Naive thymus-derived CD8-positive, alpha-beta T cell (primary cell): ENCODE results near the gene ZNF284. TPM values are rescaled to one million over a fixed set of nuclear protein-coding genes. Genes with fewer than 3 reads are reported as not detected.
A peak's percentile ranks its signal among the peaks of the same experiment; 100 is the strongest.

Experiments used
- ATAC-seq, 2 donors: fragments of 150-1000 bp; cut with Tn5 transposase in 1 of 2; sonication (Bioruptor Pico), chemical (Tn5 transposase) in 1 of 2; 1 replicate in 1 of 2; 2 replicates in 1 of 2; pipeline ENCODE4 v1.10.0; 2021; ENCODE audit warnings: mild to moderate bottlenecking in 2 of 2, moderate library complexity in 2 of 2
- POLR2A ChIA-PET: fragments of 350-600 bp; sonication (Branson Sonifier 250); formaldehyde crosslinking; loops from one replicate; lab custom pipeline; 2021; ENCODE audit warnings: antibody characterized with exemption; lab: Charles Lee
- DNase-seq, 10 donors: peaks; one replicate each; pipeline versions ENCODE4 v3.0.0 to v3.0.0-alpha.2; 2020 to 2022
- H3K27ac Mint-ChIP-seq, 10 donors: one replicate each; pipeline ENCODE4 v1.8.0; 2020 to 2022; ENCODE audit warnings: mild to moderate bottlenecking in 10 of 10, mixed read lengths in 10 of 10, moderate library complexity in 4 of 10, inconsistent platforms in 1 of 10
- H3K27me3 Mint-ChIP-seq, 5 donors: one replicate each; pipeline ENCODE4 v1.8.0; 2021 to 2022; ENCODE audit warnings: mixed read lengths in 5 of 5
- H3K36me3 Mint-ChIP-seq, 3 donors: one replicate each; pipeline ENCODE4 v1.8.0; 2020 to 2022; ENCODE audit warnings: mixed read lengths in 3 of 3, mild to moderate bottlenecking in 2 of 3, inconsistent platforms in 1 of 3
- H3K4me1 Mint-ChIP-seq, 4 donors: one replicate each; pipeline ENCODE4 v1.8.0; 2021 to 2022; ENCODE audit warnings: mixed read lengths in 4 of 4
- H3K4me3 Mint-ChIP-seq, 10 donors: one replicate each; pipeline ENCODE4 v1.8.0; 2020 to 2022; ENCODE audit warnings: mild to moderate bottlenecking in 10 of 10, mixed read lengths in 10 of 10, moderate library complexity in 6 of 10, inconsistent platforms in 1 of 10
- H3K9me3 Mint-ChIP-seq, 9 donors: one replicate each; pipeline ENCODE4 v1.8.0; 2020 to 2022; ENCODE audit warnings: mixed read lengths in 9 of 9, mild to moderate bottlenecking in 3 of 9, inconsistent platforms in 1 of 9, moderate library complexity in 1 of 9
- polyA plus RNA-seq, 3 donors: library from polyadenylated mRNA; unstranded; fragments of 300-500 nt; fragmentation: Illumina TruSeq; gene quantifications; one replicate each; pipeline ENCODE4 v1.2.3, GENCODE V29; 2021
- total RNA-seq, 8 experiments: library from RNA in 2 of 8; stranded (reverse) in 2 of 8; gene quantifications; one replicate each; pipeline ENCODE4 v1.2.3 and lab custom pipeline; 2021 to 2026

The ZNF284 gene
- total and polyA plus RNA-seq, 5 experiments from 2014 or later, result 0.56 to 5.7 (median 0.82) TPM

GRCh38 chr19:44061038-44061437 is 10.9 kb upstream of the ZNF284 start:
- Mint-ChIP-seq H3K4me3 (no peak overlapping the region), H3K27ac (peak overlapping the region in 1 of 10 donors; percentile 51), H3K36me3 (peaks cover 73 to 91% (median 81%) of the 10 kb centered on the region in 3 donors), H3K27me3 (no peaks in the 10 kb centered on the region), H3K9me3 (peaks cover 3 to 91% (median 49%) of the 10 kb centered on the region in 9 donors), H3K4me1 (no peaks in the 10 kb centered on the region)
- no peak for DNase-seq
- POLR2A ChIA-PET, result no interaction called here
- no peak for ATAC-seq

- H3K36me3 Mint-ChIP-seq, result peaks cover 52 to 78% (median 69%) of the 10 kb centered on the region in 3 donors
- DNase-seq, result no peak
- peaks cover under 1 to 5% (median 4%) of the 10 kb centered on the region in 4 donors for H3K4me1 Mint-ChIP-seq
- H3K9me3 Mint-ChIP-seq, result peaks cover 23 to 91% (median 50%) of the 10 kb centered on the region in 9 donors
- H3K4me3 Mint-ChIP-seq, result peak overlapping the region in 1 of 10 donors; percentile 10
- POLR2A ChIA-PET, result no interaction called here
- ATAC-seq, result no peak
- no peak overlapping the region for H3K27ac Mint-ChIP-seq
- H3K27me3 Mint-ChIP-seq, result no peaks in the 10 kb centered on the region
Observed at GRCh38 chr19:44066305-44066704, 5.7 kb upstream of the ZNF284 start.

- H3K36me3 Mint-ChIP-seq, result peaks cover 21 to 58% (median 38%) of the 10 kb centered on the region in 3 donors
- peaks cover 23 to 69% (median 46%) of the 10 kb centered on the region in 9 donors for H3K9me3 Mint-ChIP-seq
- no peak overlapping the region for H3K4me3 Mint-ChIP-seq
- H3K27ac Mint-ChIP-seq, result no peak overlapping the region
- POLR2A ChIA-PET, result no interaction called here
- DNase-seq (no peak), ATAC-seq (no peak)
- no peaks in the 10 kb centered on the region for H3K27me3 Mint-ChIP-seq
- peaks cover 12 to 28% (median 25%) of the 10 kb centered on the region in 4 donors for H3K4me1 Mint-ChIP-seq
Observed at GRCh38 chr19:44069415-44069814, 2.5 kb upstream of the ZNF284 start.

DNA sequence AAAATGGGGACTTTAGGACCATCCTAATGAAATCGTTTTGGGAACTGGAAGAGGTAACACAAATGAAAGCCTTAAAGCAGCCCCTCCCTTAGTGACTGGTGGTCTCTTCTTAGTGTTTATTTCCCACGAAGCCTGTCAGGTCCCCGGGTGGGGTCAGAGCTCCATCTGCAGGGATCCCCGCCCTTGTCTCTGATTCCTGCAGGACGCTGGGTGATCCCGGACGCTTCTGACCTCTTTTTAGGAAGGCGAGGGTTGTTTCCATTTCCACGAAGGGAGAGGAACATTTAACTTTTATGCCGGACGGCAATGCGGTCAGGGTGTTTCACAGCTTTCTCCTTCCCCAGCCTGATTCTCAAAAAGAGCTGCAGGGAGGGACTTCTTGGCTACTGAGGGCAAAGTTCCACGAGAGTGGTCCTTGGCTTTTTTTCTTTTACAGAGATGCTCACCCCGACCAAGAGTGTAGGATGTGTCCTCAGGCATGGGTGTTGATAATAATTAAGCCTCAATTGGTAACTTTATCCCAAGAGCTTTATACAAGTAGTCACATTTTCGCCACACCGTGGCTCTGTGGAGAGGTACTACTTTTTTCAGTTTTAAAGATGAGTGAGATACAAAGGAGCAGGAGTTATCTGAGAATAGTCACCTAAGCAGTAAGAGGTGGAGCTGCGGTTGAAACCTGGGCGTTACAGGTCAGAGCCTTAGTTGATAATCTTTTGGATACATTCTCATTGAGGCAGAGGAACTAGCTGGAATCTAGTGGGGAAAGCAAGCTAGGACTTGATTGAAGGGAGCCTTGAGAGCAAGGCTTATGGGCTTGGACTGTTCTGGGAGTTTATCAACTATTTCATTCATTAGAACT is 813 bp downstream of the ZNF284 start:
- DNase-seq (no peak), ATAC-seq (no peak)
- POLR2A ChIA-PET, result interaction anchor here (1.4 to 1.7 kb wide), 2 partner anchors 22 kb away, joined by 5 to 11 read pairs; partner anchors contain the start of gene ZNF224
- Mint-ChIP-seq H3K9me3 (peaks cover 10 to 41% (median 28%) of the 10 kb centered on the region in 9 donors), H3K27ac (peak overlapping the region in 9 of 10 donors; percentile 19 to 91 (median 82)), H3K4me3 (peak overlapping the region; percentile 86 to 95 (median 92)), H3K36me3 (peaks cover 19 to 39% (median 23%) of the 10 kb centered on the region in 3 donors), H3K4me1 (peaks cover 14 to 37% (median 26%) of the 10 kb centered on the region in 4 donors), H3K27me3 (no peaks in the 10 kb centered on the region)

DNA sequence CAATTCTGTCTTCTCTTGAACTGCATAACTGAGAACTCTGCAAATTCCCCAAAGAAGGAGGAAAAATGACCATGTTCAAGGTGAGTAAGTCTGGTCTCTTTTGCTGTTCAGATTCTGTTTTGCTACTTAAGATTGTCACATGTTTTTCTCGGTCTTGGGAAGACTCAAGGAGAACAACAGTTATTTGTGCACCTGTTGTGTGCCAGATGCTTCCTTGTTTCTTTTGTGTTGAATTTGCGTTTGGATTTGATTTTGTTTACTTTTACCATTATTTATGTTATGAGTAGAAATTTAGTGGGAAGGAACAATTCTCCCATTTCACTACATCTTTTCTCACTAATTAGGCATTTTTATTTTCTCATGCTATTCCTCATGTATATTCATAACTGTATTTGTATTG is 4.4 kb downstream of the ZNF284 start:
- peaks cover 13 to 33% (median 21%) of the 10 kb centered on the region in 4 donors for H3K4me1 Mint-ChIP-seq

GRCh38 chr19:44092108-44092507 is 20.1 kb downstream of the ZNF284 start:
- peaks cover 7 to 21% (median 16%) of the 10 kb centered on the region in 4 donors for H3K4me1 Mint-ChIP-seq
- POLR2A ChIA-PET, result no interaction called here
- DNase-seq, result no peak
- no peak for ATAC-seq
- H3K36me3 Mint-ChIP-seq, result peaks cover 10 to 22% (median 20%) of the 10 kb centered on the region in 3 donors
- peak overlapping the region in 1 of 10 donors; percentile 50 for H3K4me3 Mint-ChIP-seq
- H3K27ac Mint-ChIP-seq, result no peak overlapping the region
- peaks cover 0 to 7% (median 0%) of the 10 kb centered on the region in 9 donors for H3K9me3 Mint-ChIP-seq
- H3K27me3 Mint-ChIP-seq, result no peaks in the 10 kb centered on the region

More for the DNA sequence above, 4.4 kb downstream of the ZNF284 start:
- Mint-ChIP-seq H3K27ac (no peak overlapping the region), H3K36me3 (peaks cover 16 to 40% (median 40%) of the 10 kb centered on the region in 3 donors), H3K9me3 (peaks cover 0 to 10% (median 7%) of the 10 kb centered on the region in 9 donors), H3K4me3 (no peak overlapping the region), H3K27me3 (no peaks in the 10 kb centered on the region)
- no peak for ATAC-seq
- POLR2A ChIA-PET, result no interaction called here
- no peak for DNase-seq

DNA sequence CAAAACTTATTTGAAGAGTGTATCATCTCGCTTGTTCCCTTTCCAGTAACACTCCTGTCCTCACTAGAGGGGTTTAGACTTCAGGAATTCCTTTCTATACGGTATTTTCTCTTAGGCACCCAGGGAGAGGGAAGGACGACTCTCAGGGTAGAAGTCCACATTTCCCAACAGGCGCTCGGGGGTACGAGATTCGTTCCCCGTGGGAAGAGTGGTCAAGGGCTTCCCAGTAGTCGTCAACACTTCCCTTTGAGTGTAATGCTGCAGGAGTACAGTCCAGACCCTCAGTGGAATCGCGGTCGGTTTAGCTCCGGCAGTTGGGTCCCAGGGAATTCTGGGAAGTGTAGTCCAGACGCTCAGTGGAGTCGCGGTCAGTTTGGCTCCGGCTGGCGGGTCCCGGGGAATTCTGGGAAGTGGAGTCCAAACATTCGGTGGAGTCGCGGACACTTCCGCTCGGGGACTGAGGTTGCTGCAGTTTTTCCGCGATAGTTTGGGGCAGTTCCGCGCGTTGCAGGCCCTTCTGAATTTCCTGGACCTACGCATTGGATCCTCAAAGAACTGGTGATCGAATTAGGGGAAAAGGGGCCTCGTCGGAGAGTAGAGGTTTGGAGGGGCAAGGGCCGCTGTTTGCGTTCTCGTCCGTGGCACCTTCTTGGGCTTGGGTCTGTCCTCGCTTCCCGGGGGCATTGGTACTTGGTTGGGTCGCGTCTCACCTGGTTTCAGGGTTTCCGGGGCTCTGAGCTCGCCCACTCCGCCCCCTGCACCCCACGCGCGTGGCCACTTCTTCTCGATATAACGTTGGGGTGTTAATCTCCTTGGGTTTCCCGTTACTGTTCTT is 22.2 kb downstream of the ZNF284 start, which contains the start of gene ZNF224:
TSS of gene ZNF224 (plus strand) at position 431 of the 835 bp plus-strand sequence. CDS start 3,513 bp downstream, outside the sequence.
- Mint-ChIP-seq H3K36me3 (peaks cover 14 to 29% (median 22%) of the 10 kb centered on the region in 3 donors), H3K4me1 (peaks cover 9 to 29% (median 26%) of the 10 kb centered on the region in 4 donors), H3K27me3 (no peaks in the 10 kb centered on the region), H3K9me3 (peaks cover 0 to 7% (median 0%) of the 10 kb centered on the region in 9 donors), H3K27ac (peak within 1 kb of the TSS; percentile 81 to 97 (median 90)), H3K4me3 (peak within 1 kb of the TSS; percentile 84 to 99 (median 98))
- POLR2A ChIA-PET, result interaction anchor here (0.6 to 2.5 kb wide), 9 partner anchors 16 to 1791 kb away, joined by 3 to 11 read pairs (median 4); partner anchors contain the start of genes ZNF226, ZNF230 and ZNF284
- peak; percentile 81 to 87 for ATAC-seq
- DNase-seq, result peak; percentile 59 to 89 (median 76)

DNA sequence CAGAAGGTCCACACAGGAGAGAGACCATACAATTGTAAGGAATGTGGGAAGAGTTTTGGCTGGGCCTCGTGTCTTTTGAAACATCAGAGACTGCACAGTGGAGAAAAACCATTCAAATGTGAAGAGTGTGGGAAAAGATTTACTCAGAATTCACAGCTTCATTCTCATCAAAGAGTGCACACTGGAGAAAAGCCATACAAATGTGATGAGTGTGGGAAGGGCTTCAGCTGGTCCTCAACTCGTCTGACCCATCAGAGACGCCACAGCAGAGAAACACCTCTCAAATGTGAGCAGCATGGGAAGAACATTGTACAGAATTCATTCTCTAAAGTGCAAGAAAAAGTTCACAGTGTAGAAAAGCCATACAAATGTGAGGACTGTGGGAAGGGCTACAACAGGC is 35.8 kb downstream of the ZNF284 start:
- POLR2A ChIA-PET, result no interaction called here
- H3K4me3 Mint-ChIP-seq, result no peak overlapping the region
- H3K9me3 Mint-ChIP-seq, result peaks cover 16 to 93% (median 56%) of the 10 kb centered on the region in 9 donors
- peaks cover 1 to 12% (median 8%) of the 10 kb centered on the region in 4 donors for H3K4me1 Mint-ChIP-seq
- H3K36me3 Mint-ChIP-seq, result peaks cover 42 to 67% (median 45%) of the 10 kb centered on the region in 3 donors
- DNase-seq (no peak), ATAC-seq (no peak)
- H3K27me3 Mint-ChIP-seq, result no peaks in the 10 kb centered on the region
- no peak overlapping the region for H3K27ac Mint-ChIP-seq

GRCh38 chr19:44109458-44109857 is 37.5 kb downstream of the ZNF284 start:
- Mint-ChIP-seq H3K4me3 (no peak overlapping the region), H3K9me3 (peaks cover 10 to 76% (median 46%) of the 10 kb centered on the region in 9 donors), H3K27ac (no peak overlapping the region), H3K4me1 (peaks cover 4 to 27% (median 17%) of the 10 kb centered on the region in 4 donors), H3K36me3 (peaks cover 25 to 50% (median 32%) of the 10 kb centered on the region in 3 donors), H3K27me3 (no peaks in the 10 kb centered on the region)
- POLR2A ChIA-PET, result interaction anchor here (1.4 kb wide), 1 partner anchor 15 kb away, joined by 3 read pairs; no protein-coding TSS in a partner anchor
- DNase-seq, result no peak
- ATAC-seq, result no peak

GRCh38 chr19:44111910-44112463 is 40.0 kb downstream of the ZNF284 start:
- H3K4me3 Mint-ChIP-seq, result peak overlapping the region; percentile 1 to 100 (median 99)
- H3K27ac Mint-ChIP-seq, result peak overlapping the region in 2 of 10 donors; percentile 44 to 69
- H3K9me3 Mint-ChIP-seq, result peaks cover 6 to 52% (median 33%) of the 10 kb centered on the region in 9 donors
- ATAC-seq, result no peak
- DNase-seq, result peak in 1 of 10 donors; percentile 0
- H3K36me3 Mint-ChIP-seq, result peaks cover 14 to 36% (median 29%) of the 10 kb centered on the region in 3 donors
- POLR2A ChIA-PET, result interaction anchor here (0.8 kb wide), 1 partner anchor 53 kb away, joined by 3 read pairs; the partner anchor contains the start of gene ZNF226
- no peaks in the 10 kb centered on the region for H3K27me3 Mint-ChIP-seq
- H3K4me1 Mint-ChIP-seq, result peaks cover 8 to 38% (median 31%) of the 10 kb centered on the region in 4 donors

DNA sequence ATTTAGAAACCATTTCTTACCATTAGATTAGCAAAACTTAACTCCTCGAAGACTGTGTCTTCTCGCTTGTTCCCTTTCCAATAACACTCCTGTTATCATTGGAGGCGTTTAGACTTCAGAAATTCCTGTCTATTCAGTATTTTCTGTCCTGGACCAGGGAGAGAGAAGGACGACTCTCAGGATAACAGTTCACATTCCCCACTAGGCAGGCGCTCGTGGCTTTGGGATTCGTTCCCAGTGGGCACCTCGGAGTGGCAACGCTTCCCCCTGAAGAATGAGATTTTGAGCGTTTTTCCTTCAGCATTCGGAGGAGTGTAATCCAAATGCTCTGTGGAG is 40.8 kb downstream of the ZNF284 start:
- POLR2A ChIA-PET, result interaction anchor here (2.1 kb wide), 1 partner anchor 192 kb away, joined by 7 read pairs; the partner anchor contains the start of gene ZNF235
- Mint-ChIP-seq H3K27ac (peak overlapping the region; percentile 87 to 97 (median 94)), H3K36me3 (peaks cover 16 to 35% (median 21%) of the 10 kb centered on the region in 3 donors), H3K4me1 (peaks cover 7 to 37% (median 31%) of the 10 kb centered on the region in 4 donors), H3K9me3 (peaks cover 0 to 44% (median 25%) of the 10 kb centered on the region in 9 donors), H3K27me3 (no peaks in the 10 kb centered on the region), H3K4me3 (peak overlapping the region; percentile 96 to 100 (median 100))
- DNase-seq, result no peak
- no peak for ATAC-seq
